Heart right ventricle (tissue), 16 donors: Measurements from ENCODE around the gene GOLT1A. TPM values are rescaled to one million over a fixed set of nuclear protein-coding genes. Genes with fewer than 3 reads are reported as not detected.

Source experiments
- ATAC-seq, 8 donors: fragments of 200-7000 bp; cut with Tn5 transposase; one replicate each; pipeline ENCODE4 v1.9.1; 2020; ENCODE audit warnings: mild to moderate bottlenecking in 8 of 8, moderate library complexity in 8 of 8, moderate number of reproducible peaks in 1 of 8
- DNase-seq, 2 donors: peaks; one replicate each; pipeline ENCODE4 v3.0.0-alpha.2; 2020
- H3K27ac ChIP-seq, 10 donors: fragments of 200-600 bp; sonication (generic) in 2 of 10; one replicate each; pipeline versions ENCODE4 v1.5.0 to v1.8.0; 2020 to 2022; ENCODE audit warnings: mild to moderate bottlenecking in 3 of 10
- H3K27me3 ChIP-seq, 7 donors: fragments of 200-600 bp; one replicate each; pipeline ENCODE4 v1.8.0; 2021 to 2022; ENCODE audit warnings: mild to moderate bottlenecking in 2 of 7
- H3K36me3 ChIP-seq, 9 donors: fragments of 200-600 bp; sonication (generic) in 1 of 9; one replicate each; pipeline versions ENCODE4 v1.5.0 to v1.8.0; 2020 to 2022; ENCODE audit warnings: mild to moderate bottlenecking in 2 of 9
- H3K4me1 ChIP-seq, 9 donors: fragments of 200-600 bp; sonication (generic) in 1 of 9; one replicate each; pipeline versions ENCODE4 v1.5.0 to v1.8.0; 2020 to 2022; ENCODE audit warnings: mild to moderate bottlenecking in 4 of 9
- H3K4me3 ChIP-seq, 10 donors: fragments of 200-600 bp; sonication (generic) in 2 of 10; one replicate each; pipeline versions ENCODE4 v1.5.0 to v1.8.0; 2020 to 2022; ENCODE audit warnings: mild to moderate bottlenecking in 7 of 10, moderate library complexity in 2 of 10
- H3K9me3 ChIP-seq, 11 donors: fragments of 200-600 bp in 10 of 11; sonication (generic) in 2 of 11; one replicate each; pipeline versions ENCODE4 v1.5.0 to v1.8.0; 2013 to 2022; ENCODE audit warnings: mild to moderate bottlenecking in 2 of 11, control low read depth in 1 of 11, moderate library complexity in 1 of 11
- CTCF ChIP-seq, 9 donors: fragments of 200-600 bp; sonication (generic) in 2 of 9; IDR thresholded peaks; one replicate each; pipeline versions ENCODE4 v1.5.0 to v1.8.0; 2021 to 2022; ENCODE audit warnings: antibody characterized with exemption in 9 of 9, mild to moderate bottlenecking in 5 of 9, moderate library complexity in 1 of 9
- WGBS, 2 donors: extraction: QIAGEN DNeasy Blood & Tissue Kit; methylation state at CpG; one replicate each; pipeline ENCODE4 v1.1.7; 2013; ENCODE audit warnings: inconsistent platforms in 1 of 2; 5-methylcytosine and 5-hydroxymethylcytosine counted together
- intact Hi-C, 10 donors: fragments of 100-400 bp; cut with DNase I; formaldehyde crosslinking; loops; one replicate each; pipeline versions ENCODE4 v1.11.1 to v1.14.2; 2022
- polyA plus RNA-seq, 2 donors: library from polyadenylated mRNA; stranded (reverse); fragments of 200-250 nt; gene quantifications; one replicate each; pipeline ENCODE4 v1.2.3, GENCODE V29; 2013
- total RNA-seq, 10 donors: library from RNA; stranded (reverse); fragmentation: NEBNext Ultra II Directional in 3 of 10; extraction: Animal tissue kit (Norgen Biotek cat#: 25700) in 3 of 10; gene quantifications; one replicate each; pipeline versions ENCODE4 v1.2.1 to v1.2.4, GENCODE V29; 2021 to 2023
- donor health status: Arrhythmogenic right ventricular cardiomyopathy.
- donor health status: ischemic (EF 13 %, LVEDD 7.1; RV severe dilation, severe dysfunction).
- donor health status: healthy with polysubstance abuse.
- donor health status: DM: no; HTN: yes; CAD: no.
- donor health status: DM: no; HTN: no; CAD: no.
- donor health status: ischemic (EF 25% LVEDD 6.9; RV normal size, moderate dysfunction).
- donor health status: ischemic (EF 25% LVEDD 5.7; RV mildly dilated, moderate dysfunction).
- donor health status: healthy.
- donor health status: DM: yes; HTN: yes; CAD: no.
- donor health status: Ischemic cardiomyopathy.
- donor health status: ischemic (EF 35%, LVEDD 5.7; RV mildly dilated, moderate dysfunction).
- donor health status: nonischemic (EF 11% LVEDD 7.7; RV severe dilation, severe dysfunction).
- donor health status: DM: yes; HTN: yes; CAD: no.
- donor health status: PGD.
- donor health status: ischemic (EF 29% LVEDD 5.4; RV normal size, mild dysfunction).
- donor health status: nonischemic (EF 23%, LVEDD 6.1; RV moderate dilation, normal function).

Gene GOLT1A
- total and polyA plus RNA-seq, 12 donors = 0.43 TPM; not detected in 11

- ATAC-seq = peak; percentile 16 to 45 (median 28)
Observed at GRCh38 chr1:204150702-204151551, 62.9 kb downstream of the GOLT1A start.

GRCh38 chr1:204149635-204150565 lies 63.9 kb downstream of the GOLT1A start:
- H3K9me3 ChIP-seq = no peaks in the 10 kb centered on the region
- WGBS, 2 donors = 77 to 78% methylated on average over 16 of the region's 16 CpGs
- peaks cover 0 to 24% (median 10%) of the 10 kb centered on the region in 9 donors for H3K4me1 ChIP-seq
- H3K27me3 ChIP-seq = peaks cover 0 to 27% (median 0%) of the 10 kb centered on the region in 7 donors
- H3K36me3 ChIP-seq = peaks cover 0 to 6% (median 0%) of the 10 kb centered on the region in 9 donors
- no peak overlapping the region for H3K4me3 ChIP-seq
- no peak for DNase-seq
- no peak for TF ChIP-seq CTCF (IDR thresholded peaks at IDR 0.05)
- intact Hi-C loops = no loop called here
- ATAC-seq = peak in 3 of 8 donors; percentile 7 to 40 (median 22)
- no peak overlapping the region for H3K27ac ChIP-seq

More at GRCh38 chr1:204150702-204151551, 62.9 kb downstream of the GOLT1A start:
- peak overlapping the region in 9 of 10 donors; percentile 16 to 74 (median 56) for H3K27ac ChIP-seq
- H3K4me1 ChIP-seq = peaks cover 0 to 24% (median 10%) of the 10 kb centered on the region in 9 donors
- DNase-seq = no peak
- 32 to 35% methylated on average over 33 of the region's 33 CpGs for WGBS, 2 donors
- H3K27me3 ChIP-seq = peaks cover 0 to 27% (median 0%) of the 10 kb centered on the region in 7 donors
- peaks cover 0 to 2% (median 0%) of the 10 kb centered on the region in 9 donors for H3K36me3 ChIP-seq
- H3K4me3 ChIP-seq = peak overlapping the region; percentile 30 to 86 (median 70)
- no peak for TF ChIP-seq CTCF (IDR thresholded peaks at IDR 0.05)
- intact Hi-C loops = no loop called here
- H3K9me3 ChIP-seq = no peaks in the 10 kb centered on the region

GRCh38 chr1:204149107-204149506 lies 64.7 kb downstream of the GOLT1A start:
- H3K9me3 ChIP-seq = no peaks in the 10 kb centered on the region
- intact Hi-C loops = no loop called here
- peaks cover 0 to 27% (median 0%) of the 10 kb centered on the region in 7 donors for H3K27me3 ChIP-seq
- ATAC-seq (no peak), DNase-seq (no peak)
- no peak for TF ChIP-seq CTCF (IDR thresholded peaks at IDR 0.05)
- H3K27ac ChIP-seq = no peak overlapping the region
- WGBS, 2 donors = 83 to 90% methylated on average over 2 of the region's 2 CpGs
- H3K4me1 ChIP-seq = peaks cover 0 to 24% (median 10%) of the 10 kb centered on the region in 9 donors
- H3K36me3 ChIP-seq = peaks cover 0 to 6% (median 0%) of the 10 kb centered on the region in 9 donors
- no peak overlapping the region for H3K4me3 ChIP-seq

Other genes starting within 250 kb of the GOLT1A start
- gene SOX13, start 140.9 kb downstream of the GOLT1A start, total RNA-seq = 10 to 100 TPM in 8 of 10 donors, 1 to 10 TPM in 2; 7.3 to 18.6 (median 12.1) TPM
- 10 to 100 TPM in 1 of 2 donors, 1 to 10 TPM in 1; 8.6 to 14.7 TPM for gene SOX13, start 140.9 kb downstream of the GOLT1A start, polyA plus RNA-seq
- gene ETNK2, start 61.9 kb downstream of the GOLT1A start, total RNA-seq = 1 to 10 TPM in 8 of 10 donors, under 1 TPM in 2; 0.47 to 5.2 (median 2.3) TPM
- gene ETNK2, start 61.9 kb downstream of the GOLT1A start, polyA plus RNA-seq = 1 to 10 TPM; 1.1 to 4.2 TPM
- gene REN, start 47.7 kb downstream of the GOLT1A start, total RNA-seq = not detected
- gene REN, start 47.7 kb downstream of the GOLT1A start, polyA plus RNA-seq = not detected
- not detected for gene KISS1, start 17.5 kb downstream of the GOLT1A start, total RNA-seq
- not detected for gene KISS1, start 17.5 kb downstream of the GOLT1A start, polyA plus RNA-seq
- gene PLEKHA6, start 145.9 kb upstream of the GOLT1A start, total RNA-seq = 10 to 100 TPM in 9 of 10 donors, 1 to 10 TPM in 1; 4.8 to 34.9 (median 19.2) TPM
- 10 to 100 TPM in 1 of 2 donors, 1 to 10 TPM in 1; 3.3 to 18.2 TPM for gene PLEKHA6, start 145.9 kb upstream of the GOLT1A start, polyA plus RNA-seq
- 10 to 100 TPM; 18.1 to 47.3 (median 22.5) TPM for gene PPP1R15B, start 197.8 kb upstream of the GOLT1A start, total RNA-seq
- gene PPP1R15B, start 197.8 kb upstream of the GOLT1A start, polyA plus RNA-seq = 10 to 100 TPM in 1 of 2 donors, 1 to 10 TPM in 1; 8.4 to 13.0 TPM